HG03565 (cell line): Measurements from ENCODE around the gene FDXR.
A peak's percentile ranks its signal among the peaks of the same experiment; 100 is the strongest.
"Not testable (repeated sequence)": the region's sequence is repeated elsewhere in the genome, so short reads cannot be mapped to it uniquely, and the experiment has no call there.

Source experiments
- ATAC-seq: cut with Tn5 transposase; IDR thresholded peaks from one replicate; pipeline ENCODE4 v1.9.1; 2021; ENCODE audit warnings: mild to moderate bottlenecking, moderate library complexity; ENCODE audit not compliant: unreplicated experiment

Gene FDXR, protein sequence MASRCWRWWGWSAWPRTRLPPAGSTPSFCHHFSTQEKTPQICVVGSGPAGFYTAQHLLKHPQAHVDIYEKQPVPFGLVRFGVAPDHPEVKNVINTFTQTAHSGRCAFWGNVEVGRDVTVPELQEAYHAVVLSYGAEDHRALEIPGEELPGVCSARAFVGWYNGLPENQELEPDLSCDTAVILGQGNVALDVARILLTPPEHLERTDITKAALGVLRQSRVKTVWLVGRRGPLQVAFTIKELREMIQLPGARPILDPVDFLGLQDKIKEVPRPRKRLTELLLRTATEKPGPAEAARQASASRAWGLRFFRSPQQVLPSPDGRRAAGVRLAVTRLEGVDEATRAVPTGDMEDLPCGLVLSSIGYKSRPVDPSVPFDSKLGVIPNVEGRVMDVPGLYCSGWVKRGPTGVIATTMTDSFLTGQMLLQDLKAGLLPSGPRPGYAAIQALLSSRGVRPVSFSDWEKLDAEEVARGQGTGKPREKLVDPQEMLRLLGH

DNA sequence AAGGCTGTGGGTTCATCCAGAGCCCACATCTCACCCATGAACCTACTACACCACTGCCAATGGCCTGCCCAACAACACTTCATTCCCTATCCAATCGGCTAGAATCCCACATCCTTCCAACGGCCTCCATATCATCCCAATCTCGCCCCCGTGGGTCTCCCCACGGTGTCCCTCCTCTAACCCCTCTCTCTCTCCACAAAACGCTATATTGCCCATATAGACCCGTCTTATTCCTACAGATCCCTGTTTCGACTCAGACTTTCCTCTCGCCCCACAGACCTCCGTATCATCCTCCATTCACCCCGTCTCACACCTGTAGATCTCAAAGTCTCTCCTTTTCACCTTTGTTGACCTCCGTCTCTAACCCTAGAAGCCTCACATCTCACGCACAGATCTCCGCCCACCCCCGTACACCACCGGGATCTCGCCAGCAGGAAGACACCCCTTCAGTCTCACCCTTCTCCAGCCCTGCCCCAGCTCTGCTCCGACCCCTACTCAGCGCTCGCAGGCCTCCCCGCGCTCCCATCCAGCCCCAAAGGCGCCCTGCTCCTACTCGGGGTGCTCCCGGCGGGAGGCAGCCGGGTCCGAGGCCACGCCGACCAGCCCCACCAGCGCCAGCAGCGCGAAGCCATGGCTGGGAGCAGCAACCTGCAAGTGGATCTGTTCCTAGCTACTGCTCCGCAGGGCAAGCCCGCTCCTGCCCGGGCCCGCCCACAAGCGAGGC, at the start of gene FDXR:
FDXR (minus strand) TSS at position 682 of the 724 bp plus-strand sequence; CDS start at position 632, 50 bp downstream.
- peak; percentile 40 for ATAC-seq

DNA sequence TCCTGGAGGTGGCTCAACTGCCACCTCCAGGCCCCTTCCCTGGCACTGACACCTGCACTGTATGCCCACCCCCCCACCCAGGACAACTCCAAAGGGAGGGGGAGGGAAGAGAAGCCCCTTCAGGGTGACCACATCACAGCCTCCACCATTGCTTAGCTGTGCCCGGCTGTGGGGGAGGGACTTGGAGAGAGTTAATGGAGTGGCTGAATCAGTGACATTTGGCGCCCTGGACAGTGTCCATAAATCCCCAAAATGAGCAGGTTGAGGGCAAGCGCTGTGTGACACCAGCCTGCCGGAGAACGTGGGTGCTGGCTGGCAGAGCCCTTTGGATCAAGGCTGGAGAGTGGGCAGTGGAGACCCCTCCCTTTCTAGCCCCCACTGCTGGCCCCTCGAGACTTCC, 49.4 kb upstream of the FDXR start:
- no peak for ATAC-seq

DNA sequence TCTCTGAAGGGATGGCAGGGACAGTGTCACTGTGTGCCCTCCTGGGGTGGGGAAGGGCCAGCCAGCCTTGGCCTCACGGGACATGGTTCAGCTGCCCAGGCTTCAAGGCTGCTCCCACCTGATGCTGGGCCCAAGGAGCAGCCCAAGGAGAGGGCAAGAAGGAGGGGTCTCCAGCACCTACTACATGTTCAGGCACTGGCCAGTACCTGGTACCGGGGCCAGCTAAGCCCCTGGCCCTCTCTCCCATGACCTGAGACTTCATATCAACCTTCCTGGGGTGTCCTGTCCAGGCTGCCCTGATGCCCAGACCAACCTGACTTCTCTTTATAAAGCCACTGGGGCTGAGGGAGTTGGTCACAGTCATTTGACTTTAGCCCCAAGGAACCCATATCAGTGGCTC, 49.0 kb upstream of the FDXR start:
- ATAC-seq: no peak

DNA sequence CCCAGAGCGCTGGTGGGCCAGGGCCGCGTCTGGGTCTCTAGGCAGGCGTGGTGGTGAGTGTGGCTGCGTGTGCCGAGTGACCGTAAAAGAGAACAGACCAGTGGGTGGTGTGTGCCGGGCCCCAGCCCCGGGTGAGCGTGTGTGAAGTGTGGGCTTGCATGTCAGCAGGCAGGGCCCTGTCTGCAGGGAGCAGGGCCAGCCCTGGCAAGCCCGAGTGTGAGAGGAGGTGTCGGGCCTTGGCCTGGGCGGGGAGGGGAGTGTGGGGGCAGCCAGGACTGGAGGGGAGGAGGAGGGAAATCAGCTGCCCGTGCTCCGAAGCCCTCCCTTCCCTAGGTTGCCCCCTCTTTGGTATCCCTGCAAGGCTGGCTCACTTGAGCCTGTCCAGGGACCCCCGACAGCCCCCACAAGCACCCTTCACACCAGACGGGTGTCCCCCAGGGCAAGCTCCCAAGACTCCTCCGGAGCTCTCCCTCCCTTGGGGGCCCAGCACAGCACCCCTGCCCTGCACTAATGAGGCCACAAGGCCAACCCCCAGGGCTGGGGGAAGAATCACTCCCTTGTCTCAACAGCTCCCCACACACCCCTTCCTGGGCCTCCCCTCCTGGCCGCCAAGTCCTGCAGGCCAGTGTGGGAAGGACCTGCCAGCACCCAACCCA, 48.4 kb upstream of the FDXR start:
- no peak for ATAC-seq

DNA sequence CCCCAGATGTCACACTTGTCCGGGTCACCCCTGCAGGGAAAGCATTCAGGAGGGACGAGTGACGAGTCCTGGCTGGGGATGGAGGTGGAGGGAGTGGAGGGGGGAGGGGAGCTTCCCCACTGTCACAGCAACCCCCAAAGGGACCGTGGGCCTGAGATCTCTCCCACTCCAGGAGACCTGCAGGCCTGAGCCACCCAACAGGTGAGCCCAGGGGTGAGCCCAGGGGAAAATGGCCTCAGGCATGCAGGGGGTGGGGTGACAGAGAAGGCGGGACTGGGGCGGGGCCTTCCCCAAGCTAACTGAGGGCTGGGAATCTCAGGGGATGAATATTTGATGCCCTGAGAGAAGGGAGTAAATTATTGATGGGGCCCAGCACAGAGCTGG, 47.8 kb upstream of the FDXR start:
- no peak for ATAC-seq

DNA sequence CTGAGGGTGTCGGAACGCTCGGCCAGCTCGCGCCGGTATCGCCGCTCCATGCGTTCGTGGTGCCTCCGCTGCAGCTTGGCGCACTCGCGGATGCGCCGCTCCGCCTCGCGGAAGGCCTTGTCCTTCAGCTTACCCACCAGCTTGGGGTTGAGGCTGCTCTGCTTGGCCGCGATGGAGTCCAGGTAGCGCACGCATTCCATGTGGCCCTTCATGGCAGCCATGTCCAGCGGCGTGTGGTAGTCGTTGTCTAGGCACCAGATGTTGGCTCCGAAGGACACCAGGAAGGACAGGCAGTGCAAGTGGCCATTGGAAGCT, 47.5 kb upstream of the FDXR start:
- no peak for ATAC-seq

DNA sequence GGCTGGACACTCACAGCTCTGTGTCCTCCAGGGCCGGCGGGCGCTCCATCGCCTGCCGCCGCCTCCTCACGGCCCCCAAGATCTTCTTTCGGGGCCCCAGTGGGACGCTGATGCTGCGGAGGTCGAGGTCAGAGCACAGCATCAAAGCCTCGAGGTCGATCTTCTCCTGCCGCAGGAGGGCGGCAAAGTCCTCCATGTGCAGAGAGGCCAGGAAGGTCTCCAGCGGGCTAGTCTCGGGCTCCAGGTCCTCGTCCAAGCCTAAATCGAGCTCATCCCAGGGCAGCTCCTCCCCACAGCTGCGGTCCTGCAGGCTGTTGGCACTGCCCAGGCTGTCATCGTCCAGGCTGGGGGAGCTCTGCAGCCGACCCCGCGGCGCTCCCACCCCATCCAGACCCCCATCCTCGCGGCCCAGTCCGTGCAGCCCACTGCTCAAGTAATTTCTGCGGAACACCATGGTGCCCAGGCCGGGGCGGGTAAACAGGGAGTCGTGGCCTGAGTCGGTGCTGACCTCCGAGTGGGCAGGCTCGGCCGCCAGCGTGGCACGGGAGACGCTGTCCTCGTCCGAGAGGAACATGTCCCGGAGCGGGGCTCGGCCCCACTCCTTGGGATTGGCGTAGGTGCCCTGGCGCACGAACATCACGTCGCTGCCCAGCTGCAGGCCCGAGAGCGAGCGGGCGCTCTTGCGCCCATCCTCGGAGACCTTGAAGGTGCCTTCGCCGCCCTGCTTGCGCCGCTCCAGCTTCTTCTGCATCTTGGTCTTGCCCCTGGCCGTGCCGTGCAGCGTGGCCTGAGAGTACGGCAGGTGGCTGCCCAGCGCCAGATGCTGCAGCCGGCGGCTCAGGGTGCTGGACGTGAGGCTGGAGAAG, 46.9 kb upstream of the FDXR start:
- ATAC-seq: no peak

DNA sequence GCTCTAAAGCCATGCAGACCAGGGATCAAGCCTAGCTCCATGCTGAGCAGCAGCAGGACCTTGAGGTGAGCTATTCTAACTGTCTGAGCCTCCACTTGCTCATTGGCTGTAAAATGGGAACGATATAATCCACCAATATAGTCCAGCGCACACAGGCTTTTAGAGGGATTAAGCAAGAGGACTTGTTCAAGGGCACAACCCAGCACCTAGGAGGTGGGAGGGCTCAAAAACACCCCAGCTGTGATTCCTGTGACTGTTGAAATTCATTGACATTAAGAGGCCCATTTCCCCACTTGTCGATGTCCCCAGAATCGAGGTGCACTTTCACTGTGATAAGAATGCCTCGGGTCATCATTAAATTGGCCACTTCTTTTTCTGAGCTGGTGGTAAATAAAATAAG, 46.1 kb upstream of the FDXR start:
- ATAC-seq: no peak

DNA sequence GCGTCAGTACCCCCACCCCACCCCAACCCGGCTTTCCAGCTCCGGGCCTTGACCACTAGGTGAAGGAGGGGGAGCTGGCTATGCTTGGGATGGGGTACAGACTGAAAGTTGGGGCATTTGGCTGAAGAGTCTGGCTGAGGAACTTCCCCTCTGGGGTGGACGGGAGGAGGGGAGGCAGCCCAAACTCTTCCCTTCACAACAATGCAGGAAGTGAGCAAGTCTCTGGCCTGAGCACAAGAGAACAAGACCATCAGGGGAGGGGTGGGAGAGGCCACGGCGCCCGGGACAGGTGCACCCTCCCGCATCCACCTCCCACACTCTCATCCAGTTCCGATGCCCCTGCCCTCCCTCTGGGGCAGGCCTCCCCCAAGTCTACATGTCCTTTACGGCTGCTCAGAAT, 44.6 kb upstream of the FDXR start:
- no peak for ATAC-seq

DNA sequence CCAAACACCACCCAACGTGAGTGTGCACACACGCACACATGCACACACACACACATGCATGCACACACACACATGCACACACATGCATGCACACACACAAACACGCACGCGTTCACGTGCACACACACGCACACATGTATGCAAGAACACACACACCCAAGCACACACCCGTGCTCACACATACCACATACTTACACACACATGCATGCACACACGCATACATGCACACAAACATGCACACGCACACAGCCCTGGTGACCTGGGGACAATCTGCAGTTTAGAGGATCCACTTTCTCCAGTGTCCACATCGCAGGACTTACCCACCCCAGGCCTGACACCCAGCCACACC, 44.0 kb upstream of the FDXR start:
- ATAC-seq: no peak

DNA sequence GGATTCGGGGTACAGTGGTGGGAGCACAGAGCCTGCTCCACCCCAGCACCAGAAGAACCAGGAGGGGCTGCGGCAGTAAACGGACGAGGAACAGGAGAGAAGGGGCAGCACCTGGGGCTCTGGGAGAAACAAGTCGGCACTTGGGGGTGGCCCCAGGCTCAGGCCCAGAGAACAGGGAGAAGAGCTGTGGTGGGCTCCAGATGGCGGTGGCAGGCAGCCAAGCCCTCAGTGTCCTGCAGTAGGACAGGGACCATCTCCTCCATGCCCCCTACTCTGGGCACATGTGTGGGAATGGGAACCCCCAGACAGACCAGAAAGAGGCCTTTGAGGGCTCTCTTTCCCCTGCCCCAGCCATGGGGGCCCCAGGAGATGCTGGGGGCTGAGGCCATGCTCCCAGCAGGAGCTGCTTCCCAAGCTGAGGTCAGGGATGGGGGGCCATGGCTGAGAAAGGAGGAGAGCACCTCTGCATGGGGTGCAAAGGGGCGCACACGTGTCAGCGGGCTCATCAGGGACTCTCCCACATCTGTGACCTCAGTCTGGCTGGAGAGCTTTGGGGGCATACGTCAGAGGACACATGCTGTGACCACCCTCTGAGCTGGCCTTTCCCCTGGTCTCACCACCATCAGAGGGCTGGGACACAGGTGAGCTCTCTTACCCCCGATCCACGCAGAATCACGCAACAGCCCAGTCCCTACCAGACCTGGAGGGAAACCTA, 43.5 kb upstream of the FDXR start:
- ATAC-seq: no peak

DNA sequence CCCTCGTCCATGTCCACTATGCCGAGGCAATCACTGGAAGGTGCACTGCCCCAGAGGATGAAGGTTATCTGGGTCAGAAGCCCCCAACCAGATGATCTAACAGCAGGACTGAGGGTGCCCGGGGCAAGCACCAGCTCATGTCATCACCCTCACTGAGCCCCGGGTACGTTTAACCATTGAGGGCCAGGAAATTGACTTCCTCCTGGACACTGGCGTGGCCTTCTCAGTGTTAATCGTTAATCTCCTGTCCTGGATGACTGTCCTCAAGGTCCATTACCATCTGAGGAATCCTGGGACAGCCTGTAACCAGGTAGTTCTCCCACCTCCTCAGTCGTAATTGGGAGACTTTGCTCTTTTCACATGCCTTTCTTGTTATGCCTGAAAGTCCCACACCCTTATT, 38.6 kb upstream of the FDXR start:
- not testable (repeated sequence) for ATAC-seq

DNA sequence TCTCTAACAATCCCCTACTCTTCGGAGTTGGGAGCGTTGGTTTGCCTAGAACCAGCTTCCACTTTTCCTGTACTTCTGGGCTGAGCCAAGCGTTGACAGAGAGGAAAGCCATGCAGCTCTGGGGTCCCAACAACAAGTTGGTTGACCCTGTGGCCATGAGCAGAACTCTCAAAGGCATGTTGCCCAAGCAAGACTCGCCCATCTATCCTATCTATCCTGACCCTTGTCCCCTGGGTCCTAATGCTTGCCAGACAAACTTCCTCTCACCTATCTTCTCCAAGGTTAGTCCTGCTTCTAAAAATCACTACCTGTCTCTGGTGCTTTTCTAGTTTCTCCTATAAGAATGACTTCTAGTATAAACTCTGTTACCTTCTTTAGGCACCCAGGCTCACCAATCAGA, 36.3 kb upstream of the FDXR start:
- ATAC-seq: not testable (repeated sequence)

DNA sequence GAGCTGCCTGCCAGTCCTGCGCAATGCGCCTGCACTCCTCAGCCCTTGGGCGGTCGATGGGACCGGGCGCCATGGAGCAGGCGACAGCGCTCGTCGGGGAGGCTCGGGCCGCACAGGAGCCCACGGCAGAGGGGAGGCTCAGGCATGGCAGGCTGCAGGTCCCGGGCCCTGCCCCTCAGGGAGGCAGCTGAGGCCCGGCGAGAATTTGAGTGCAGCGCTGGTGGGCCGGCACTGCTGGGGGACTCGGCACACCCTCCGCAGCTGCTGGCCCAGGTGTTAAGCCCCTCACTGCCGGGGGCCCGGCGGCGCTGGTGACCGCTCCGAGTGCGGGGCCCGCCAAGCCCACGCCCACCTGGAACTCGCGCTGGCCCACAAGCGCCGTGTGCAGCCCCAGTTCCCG, 34.2 kb upstream of the FDXR start:
- no peak for ATAC-seq

DNA sequence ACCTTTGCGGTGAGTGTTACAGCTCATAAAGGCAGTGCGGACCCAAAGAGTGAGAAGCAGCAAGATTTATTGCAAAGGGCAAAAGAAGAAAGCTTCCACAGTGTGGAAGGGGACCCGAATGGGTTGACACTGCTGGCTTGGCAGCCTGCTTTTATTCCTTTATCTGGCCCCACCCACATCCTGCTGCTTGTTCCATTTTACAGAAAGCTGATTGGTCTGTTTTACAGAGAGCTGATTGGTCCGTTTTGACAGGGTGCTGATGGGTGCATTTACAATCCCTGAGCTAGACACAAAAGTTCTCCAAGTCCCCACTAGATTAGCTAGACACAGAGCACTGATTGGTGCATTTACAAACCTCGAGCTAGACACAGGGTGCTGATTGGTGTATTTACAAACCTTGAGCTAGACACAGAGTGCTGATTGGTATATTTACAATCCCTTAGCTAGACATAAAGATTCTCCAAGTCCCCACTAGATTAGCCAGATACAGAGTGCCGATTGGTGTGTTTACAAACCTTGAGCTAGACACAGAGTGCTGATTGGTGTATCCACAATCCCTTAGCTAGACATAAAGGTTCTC, 33.5 kb upstream of the FDXR start:
- ATAC-seq: not testable (repeated sequence)

DNA sequence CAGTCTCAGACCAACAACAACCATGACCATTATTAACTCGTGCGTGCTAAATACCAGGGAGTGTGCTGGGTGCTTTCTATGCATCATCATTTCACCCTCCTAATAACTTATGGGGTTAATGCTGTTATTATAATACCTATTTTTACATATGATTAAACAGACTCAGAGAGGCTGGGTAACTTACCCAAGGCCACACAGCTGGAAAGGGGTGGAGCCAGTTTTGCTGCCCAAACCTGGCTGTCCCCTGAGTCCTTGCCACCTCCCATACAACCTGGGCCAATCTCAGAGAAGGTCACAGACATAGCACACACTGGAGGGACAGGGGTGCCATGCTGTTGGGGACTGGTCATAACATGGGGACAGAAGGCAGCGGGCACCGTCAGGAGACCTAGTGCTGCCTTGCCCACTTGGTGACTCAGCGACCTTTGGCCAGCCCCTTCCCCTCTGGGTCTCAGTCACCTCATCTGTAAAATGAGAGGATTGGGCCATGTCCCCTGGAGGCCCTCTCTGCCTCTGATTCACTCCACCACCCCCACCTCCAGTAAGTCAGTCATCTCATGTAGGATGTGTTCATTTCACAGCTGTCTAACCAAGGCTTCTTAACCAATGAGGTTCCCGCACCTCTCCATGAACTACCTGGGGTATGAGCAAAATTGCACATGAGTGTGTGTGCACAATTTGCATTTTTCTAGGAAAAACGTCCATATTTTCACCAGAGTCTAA, 32.1 kb upstream of the FDXR start:
- ATAC-seq: no peak

DNA sequence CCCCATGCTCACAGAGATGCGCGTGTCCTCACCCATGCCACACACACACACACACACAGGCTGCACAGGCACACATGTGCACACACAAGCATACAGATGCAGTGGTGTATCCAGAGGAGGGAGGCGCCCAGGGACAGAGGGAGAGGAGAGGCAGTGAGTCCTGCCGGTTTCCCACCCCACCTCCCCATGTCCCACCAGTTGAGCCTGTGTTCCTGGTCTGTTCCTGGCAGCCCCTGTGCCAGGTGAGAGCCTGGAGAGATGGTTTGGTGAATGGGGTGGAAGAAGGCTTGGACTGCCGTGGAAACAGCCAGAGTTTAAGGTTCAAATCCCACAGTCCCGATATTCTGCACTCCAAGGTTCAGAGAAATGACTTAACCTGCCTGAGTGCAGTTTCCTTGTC, 30.9 kb upstream of the FDXR start:
- ATAC-seq: no peak

DNA sequence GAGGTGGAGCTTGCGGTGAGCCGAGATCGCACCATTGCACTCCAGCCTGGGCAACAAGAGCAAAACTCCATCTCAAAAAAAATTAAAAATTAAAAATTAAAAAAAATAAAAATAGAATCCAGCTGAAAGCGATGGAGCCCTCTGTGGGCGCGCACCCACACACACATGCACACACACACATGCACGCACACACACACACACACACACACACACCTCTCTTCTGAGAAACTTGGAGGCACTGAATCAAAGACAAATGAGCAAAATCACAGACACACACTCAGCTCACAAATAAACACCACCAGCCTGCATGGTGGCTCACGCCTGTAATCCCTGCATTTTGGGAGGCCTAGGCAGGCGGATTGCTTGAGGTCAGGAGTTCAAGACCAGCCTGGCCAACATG, 30.2 kb upstream of the FDXR start:
- ATAC-seq: no peak

DNA sequence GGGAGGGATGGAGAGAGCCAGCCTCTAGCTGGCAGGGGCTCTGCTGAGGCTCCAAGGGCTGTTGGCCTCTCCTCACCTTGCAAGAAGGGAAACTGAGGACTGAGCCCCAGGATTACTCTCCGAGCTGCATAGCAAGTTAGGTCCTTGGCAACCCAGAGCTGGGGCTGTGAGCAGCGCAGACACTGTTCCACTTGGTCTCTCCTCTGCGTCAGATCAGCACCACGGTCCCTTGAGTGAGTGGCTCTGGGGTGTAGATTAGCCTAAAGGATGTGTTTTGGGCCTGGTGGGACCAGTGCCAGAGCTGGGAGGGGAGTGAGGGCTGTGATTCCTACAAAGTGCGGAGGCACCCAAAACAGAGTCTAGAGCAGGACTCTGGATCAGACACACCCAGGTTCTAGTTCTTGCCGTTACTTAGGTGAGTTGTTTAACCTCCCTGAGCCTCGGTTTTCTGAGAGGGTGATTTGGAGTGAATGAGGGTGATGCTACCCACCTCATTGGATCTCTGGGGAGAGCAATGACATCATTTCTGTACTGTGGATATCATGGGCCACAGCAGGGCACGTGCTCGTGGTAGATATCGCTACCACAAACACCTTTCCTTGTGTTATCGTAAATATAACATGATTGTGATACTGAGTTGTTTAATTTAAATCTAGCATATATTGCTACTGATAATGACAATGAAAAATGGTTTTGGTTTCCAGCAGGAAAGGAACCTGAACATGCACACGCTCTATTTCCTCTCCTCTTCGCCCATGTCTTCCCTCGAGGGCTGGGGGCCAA, 28.8 kb upstream of the FDXR start:
- no peak for ATAC-seq
